Parathyroid adenoma (tissue), 2 donors: ENCODE data around the gene TMEM87B.

ENCODE experiments used
- H2AFZ ChIP-seq: fragments of 300-600 bp; sonication (generic); one replicate; pipeline ENCODE4 v1.7.0; 2017; ENCODE audit warnings: antibody characterized with exemption, mild to moderate bottlenecking
- H3K27ac ChIP-seq: fragments of 300-600 bp; sonication (generic); one replicate; pipeline ENCODE4 v1.7.0; 2017
- H3K27me3 ChIP-seq: fragments of 300-600 bp; sonication (generic); one replicate; pipeline ENCODE4 v1.7.0; 2017; ENCODE audit warnings: low read length; ENCODE audit not compliant: control insufficient read depth, insufficient read depth
- H3K36me3 ChIP-seq: fragments of 300-600 bp; sonication (generic); one replicate; pipeline ENCODE4 v1.7.0; 2017; ENCODE audit warnings: low read length; ENCODE audit not compliant: control insufficient read depth, insufficient read depth
- H3K4me1 ChIP-seq: fragments of 300-600 bp; sonication (generic); one replicate; pipeline ENCODE4 v1.7.0; 2017; ENCODE audit warnings: control low read depth
- H3K4me2 ChIP-seq: fragments of 300-600 bp; sonication (generic); one replicate; pipeline ENCODE4 v1.7.0; 2017; ENCODE audit warnings: low read length
- H3K4me3 ChIP-seq: fragments of 300-600 bp; sonication (generic); one replicate; pipeline ENCODE4 v1.7.0; 2017; ENCODE audit warnings: low read depth, low read length
- H3K79me2 ChIP-seq: fragments of 300-600 bp; sonication (generic); one replicate; pipeline ENCODE4 v1.7.0; 2017; ENCODE audit warnings: control low read depth
- H3K9ac ChIP-seq: fragments of 300-600 bp; sonication (generic); one replicate; pipeline ENCODE4 v1.7.0; 2017; ENCODE audit warnings: mild to moderate bottlenecking
- H3K9me3 ChIP-seq: fragments of 300-600 bp; sonication (generic); one replicate; pipeline ENCODE4 v1.7.0; 2017; ENCODE audit warnings: low read length; ENCODE audit not compliant: control insufficient read depth
- CTCF ChIP-seq: fragments of 300-600 bp; sonication (generic); IDR thresholded peaks from one replicate; pipeline ENCODE4 v1.7.0; 2017; ENCODE audit warnings: antibody characterized with exemption, mild to moderate bottlenecking
- donor health status: primary hyperparathyroidism.

Gene TMEM87B

GRCh38 chr2:112163541-112163981 is 108.5 kb downstream of the TMEM87B start:
- Histone ChIP-seq H3K27me3 (no peaks in the 10 kb centered on the region), H3K9me3 (no peaks in the 10 kb centered on the region), H3K36me3 (no peaks in the 10 kb centered on the region), H2AFZ (no peak overlapping the region), H3K4me3 (no peak overlapping the region), H3K27ac (no peak overlapping the region), H3K79me2 (no peaks in the 10 kb centered on the region), H3K4me2 (no peak overlapping the region), H3K4me1 (no peaks in the 10 kb centered on the region), H3K9ac (no peak overlapping the region)
- TF ChIP-seq CTCF = no peak

GRCh38 chr2:112164876-112165275 is 109.8 kb downstream of the TMEM87B start:
- H3K36me3 ChIP-seq = no peaks in the 10 kb centered on the region
- no peaks in the 10 kb centered on the region for H3K4me1 ChIP-seq
- no peaks in the 10 kb centered on the region for H3K27me3 ChIP-seq
- H3K9me3 ChIP-seq = no peaks in the 10 kb centered on the region
- no peak overlapping the region for H3K9ac ChIP-seq
- H3K4me3 ChIP-seq = no peak overlapping the region
- TF ChIP-seq CTCF = no peak
- no peaks in the 10 kb centered on the region for H3K79me2 ChIP-seq
- H3K4me2 ChIP-seq = no peak overlapping the region
- no peak overlapping the region for H3K27ac ChIP-seq
- H2AFZ ChIP-seq = no peak overlapping the region

DNA sequence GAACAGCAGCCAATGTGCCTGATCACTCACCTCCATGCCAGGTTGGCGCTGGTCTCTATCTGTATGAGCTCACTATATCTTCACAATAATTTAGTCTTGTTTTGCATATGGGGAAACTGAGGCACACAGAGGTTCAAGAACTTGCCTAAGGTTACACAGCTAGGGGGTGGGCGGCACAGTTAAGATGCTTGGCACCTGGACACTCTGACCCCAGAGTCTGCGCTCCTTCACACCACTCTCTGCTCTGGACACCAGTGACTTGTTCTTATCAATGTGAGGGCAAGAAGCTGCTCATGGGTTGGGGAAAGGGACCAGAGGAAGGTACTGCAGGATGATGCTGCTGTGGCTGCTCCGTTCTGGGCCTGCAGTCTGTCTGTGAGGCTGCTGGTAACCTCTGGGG is 110.2 kb downstream of the TMEM87B start:
- no peak overlapping the region for H3K9ac ChIP-seq
- H3K79me2 ChIP-seq = no peaks in the 10 kb centered on the region
- H3K9me3 ChIP-seq = no peaks in the 10 kb centered on the region
- no peaks in the 10 kb centered on the region for H3K4me1 ChIP-seq
- H3K27ac ChIP-seq = no peak overlapping the region
- H2AFZ ChIP-seq = no peak overlapping the region
- H3K27me3 ChIP-seq = no peaks in the 10 kb centered on the region
- no peak overlapping the region for H3K4me2 ChIP-seq
- no peaks in the 10 kb centered on the region for H3K36me3 ChIP-seq
- H3K4me3 ChIP-seq = no peak overlapping the region
- TF ChIP-seq CTCF = no peak

DNA sequence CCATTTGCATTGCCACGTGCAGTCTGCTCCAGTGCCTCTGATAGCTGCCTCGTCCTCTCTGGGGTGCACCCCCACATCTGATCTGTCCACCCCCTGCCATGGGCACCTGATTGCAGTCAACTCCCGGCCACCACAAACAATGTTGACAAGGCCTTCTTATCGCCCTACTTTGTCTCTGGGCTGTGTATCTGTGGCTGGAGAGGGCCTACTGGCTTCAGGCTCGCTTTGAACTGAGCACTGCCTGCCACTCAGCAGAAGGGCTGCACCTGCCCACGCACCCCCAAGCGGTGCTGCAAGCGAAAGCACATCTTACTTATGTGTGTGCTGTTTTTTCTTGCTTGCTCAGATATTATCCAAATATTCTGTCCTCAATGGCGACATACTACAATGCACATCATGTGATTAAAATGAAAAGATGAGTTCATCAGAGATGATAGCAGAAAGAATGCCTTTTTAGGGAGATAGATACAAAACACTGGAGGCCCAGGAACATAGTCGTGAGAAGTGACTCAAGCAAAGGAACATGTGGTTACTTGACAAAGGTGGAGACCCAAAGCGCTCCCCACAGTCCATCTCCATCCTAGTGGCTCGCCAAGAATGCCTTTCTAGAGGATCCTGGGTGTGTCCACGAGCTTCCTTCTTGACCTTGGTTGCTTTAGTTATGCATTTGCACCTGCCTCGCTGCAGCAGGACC is 111.9 kb downstream of the TMEM87B start:
- Histone ChIP-seq H3K4me2 (no peak overlapping the region), H3K36me3 (no peaks in the 10 kb centered on the region), H3K4me3 (no peak overlapping the region), H3K9me3 (no peaks in the 10 kb centered on the region), H3K27ac (no peak overlapping the region), H3K27me3 (no peaks in the 10 kb centered on the region), H2AFZ (no peak overlapping the region), H3K9ac (no peak overlapping the region), H3K79me2 (no peaks in the 10 kb centered on the region), H3K4me1 (no peaks in the 10 kb centered on the region)
- TF ChIP-seq CTCF = no peak
